ENCODE measurements around the gene SLC52A3.

SLC52A3 gene

DNA sequence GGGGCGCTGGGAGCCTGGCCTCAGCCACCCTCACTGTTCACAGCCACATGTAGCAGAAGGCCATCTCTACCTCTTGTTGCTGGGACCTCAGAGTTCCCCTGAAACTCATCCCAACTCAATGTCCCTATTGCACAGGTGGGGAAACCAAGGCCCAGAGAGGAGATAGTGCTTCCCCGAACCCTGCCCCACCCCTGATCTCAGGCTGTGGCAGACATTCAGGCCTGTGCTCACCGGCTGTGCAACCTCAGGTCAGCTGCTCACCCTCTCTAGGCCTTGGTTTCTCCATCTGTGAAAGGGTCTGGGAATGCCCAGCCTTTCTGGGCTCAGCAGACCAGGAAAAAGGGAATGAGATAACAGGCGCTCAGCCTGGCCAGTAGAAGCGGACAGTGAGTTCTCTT is 6.4 kb upstream of the SLC52A3 start:
- TF ChIP-seq, protein P1, sequence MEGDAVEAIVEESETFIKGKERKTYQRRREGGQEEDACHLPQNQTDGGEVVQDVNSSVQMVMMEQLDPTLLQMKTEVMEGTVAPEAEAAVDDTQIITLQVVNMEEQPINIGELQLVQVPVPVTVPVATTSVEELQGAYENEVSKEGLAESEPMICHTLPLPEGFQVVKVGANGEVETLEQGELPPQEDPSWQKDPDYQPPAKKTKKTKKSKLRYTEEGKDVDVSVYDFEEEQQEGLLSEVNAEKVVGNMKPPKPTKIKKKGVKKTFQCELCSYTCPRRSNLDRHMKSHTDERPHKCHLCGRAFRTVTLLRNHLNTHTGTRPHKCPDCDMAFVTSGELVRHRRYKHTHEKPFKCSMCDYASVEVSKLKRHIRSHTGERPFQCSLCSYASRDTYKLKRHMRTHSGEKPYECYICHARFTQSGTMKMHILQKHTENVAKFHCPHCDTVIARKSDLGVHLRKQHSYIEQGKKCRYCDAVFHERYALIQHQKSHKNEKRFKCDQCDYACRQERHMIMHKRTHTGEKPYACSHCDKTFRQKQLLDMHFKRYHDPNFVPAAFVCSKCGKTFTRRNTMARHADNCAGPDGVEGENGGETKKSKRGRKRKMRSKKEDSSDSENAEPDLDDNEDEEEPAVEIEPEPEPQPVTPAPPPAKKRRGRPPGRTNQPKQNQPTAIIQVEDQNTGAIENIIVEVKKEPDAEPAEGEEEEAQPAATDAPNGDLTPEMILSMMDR (IDR thresholded peaks at IDR 0.05; ENCODE audit: low read depth, low read length, missing control alignments): no peak
- no peak overlapping the region for H3K4me3 ChIP-seq (ENCODE audit: low read depth, low read length)
- no peak for DNase-seq (ENCODE audit: low read depth)

DNA sequence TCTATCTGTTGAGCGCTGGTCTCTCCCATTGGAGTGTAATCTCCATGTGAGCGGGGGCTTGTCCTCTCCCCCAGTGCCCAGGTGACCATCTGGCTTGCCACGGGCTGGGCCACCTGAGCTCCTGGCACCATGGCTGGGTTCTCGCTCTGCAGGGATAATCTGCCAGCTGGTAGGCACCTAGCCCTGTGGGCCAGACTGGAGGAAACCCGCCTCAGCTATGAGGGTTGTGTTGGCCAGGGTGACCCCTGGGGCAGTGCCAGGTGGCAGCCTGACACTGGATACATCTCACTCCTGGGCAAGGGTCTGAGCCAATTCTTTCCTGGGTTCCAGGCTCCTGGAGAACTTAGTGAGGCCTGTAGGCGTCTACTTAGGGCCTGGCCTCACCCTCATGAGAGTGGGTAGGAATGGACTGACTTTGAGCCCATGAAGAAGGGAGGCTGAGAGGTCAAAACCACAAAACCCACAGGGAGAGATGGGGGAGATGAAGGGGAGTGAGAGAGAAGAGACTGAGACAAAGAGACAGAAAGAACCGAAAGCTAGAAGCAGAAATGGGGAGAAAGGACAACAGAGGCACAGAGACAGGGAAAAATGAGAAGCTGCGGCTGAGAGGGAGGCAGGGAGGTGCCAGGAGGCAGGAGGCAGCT is 5.8 kb upstream of the SLC52A3 start:
- no peak for DNase-seq (ENCODE audit: low read depth)
- TF ChIP-seq, protein P1 (IDR thresholded peaks at IDR 0.05; ENCODE audit: low read depth, low read length, missing control alignments): no peak
- H3K4me3 ChIP-seq (ENCODE audit: low read depth, low read length): no peak overlapping the region

DNA sequence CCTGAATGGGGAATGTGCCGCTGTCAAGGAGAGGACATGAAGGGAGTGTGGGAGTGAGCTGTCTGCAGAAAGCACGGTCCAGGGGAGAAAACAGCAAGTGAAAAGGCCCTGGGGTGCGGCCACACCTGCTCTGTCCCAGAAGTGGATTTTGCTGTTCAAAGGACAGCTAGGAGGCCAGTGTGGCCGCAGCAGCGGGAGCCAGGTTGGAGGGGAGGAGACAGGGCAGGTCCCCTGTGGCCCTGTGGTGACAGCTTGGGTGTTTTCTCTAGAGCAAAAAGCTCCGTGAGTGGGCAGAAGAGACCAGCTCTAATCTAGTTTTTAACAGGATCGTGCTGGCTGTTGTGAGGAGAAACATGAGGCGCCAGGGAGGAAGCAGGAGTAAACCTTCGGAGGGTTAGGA is 4.5 kb upstream of the SLC52A3 start:
- no peak for DNase-seq (ENCODE audit: low read depth)
- TF ChIP-seq, protein P1 (IDR thresholded peaks at IDR 0.05; ENCODE audit: low read depth, low read length, missing control alignments): no peak
- no peak overlapping the region for H3K4me3 ChIP-seq (ENCODE audit: low read depth, low read length)

DNA sequence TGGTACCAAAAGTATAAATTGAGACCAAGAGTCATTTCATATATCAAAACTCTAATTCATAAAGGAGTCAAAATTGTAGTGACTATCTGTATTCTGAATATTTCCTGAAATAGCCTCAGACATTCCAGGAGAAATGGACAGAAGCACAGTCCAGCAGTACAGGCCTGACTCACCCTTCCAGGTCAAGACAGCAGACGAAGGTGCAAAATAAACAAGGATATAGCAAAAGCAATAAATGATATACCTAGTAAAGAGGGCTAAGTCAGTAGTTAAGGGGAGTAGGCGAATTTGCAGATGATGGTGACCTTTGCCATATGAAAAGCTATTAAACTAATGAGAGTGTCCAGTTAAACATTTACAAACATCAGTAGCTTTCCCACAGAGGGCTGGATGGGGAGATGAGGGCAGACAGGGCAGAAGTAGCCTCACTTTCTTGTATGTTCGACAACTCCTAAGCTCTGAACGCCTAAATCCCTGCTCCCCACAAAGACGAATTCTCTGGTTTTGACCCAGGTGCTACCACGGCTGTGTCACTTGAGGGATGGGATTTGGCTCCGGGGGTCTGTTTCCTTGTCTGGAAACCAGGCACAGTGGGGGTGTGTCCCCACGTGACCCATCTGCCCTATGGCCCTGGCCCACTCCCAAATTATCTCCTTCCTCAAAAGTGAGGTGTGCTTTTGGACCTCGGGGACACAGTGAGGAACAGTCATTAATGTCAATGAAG is 3.6 kb upstream of the SLC52A3 start:
- no peak overlapping the region for H3K4me3 ChIP-seq (ENCODE audit: low read depth, low read length)
- DNase-seq (ENCODE audit: low read depth): no peak
- TF ChIP-seq, protein P1 (IDR thresholded peaks at IDR 0.05; ENCODE audit: low read depth, low read length, missing control alignments): no peak

DNA sequence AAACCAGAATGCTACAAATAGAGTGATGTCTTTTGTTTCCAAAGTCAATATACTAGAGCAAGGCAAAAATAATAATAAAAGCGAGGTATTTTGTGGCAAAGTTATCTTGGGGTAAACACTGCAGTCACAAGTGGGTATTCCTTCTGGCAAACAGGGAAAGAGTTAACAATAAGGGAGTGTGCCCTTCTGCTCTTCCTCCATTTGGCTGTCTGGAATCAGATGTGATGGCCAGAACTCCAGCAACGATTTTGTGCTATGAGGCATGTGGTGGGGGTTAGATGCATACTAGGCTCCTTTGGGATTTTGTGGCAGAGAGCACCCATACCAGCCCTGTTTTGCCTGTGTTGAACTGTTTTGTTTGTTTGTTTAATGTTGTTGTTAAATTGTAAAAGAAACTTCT is 2.4 kb upstream of the SLC52A3 start:
- no peak for DNase-seq (ENCODE audit: low read depth)
- TF ChIP-seq, protein P1 (IDR thresholded peaks at IDR 0.05; ENCODE audit: low read depth, low read length, missing control alignments): no peak
- no peak overlapping the region for H3K4me3 ChIP-seq (ENCODE audit: low read depth, low read length)

DNA sequence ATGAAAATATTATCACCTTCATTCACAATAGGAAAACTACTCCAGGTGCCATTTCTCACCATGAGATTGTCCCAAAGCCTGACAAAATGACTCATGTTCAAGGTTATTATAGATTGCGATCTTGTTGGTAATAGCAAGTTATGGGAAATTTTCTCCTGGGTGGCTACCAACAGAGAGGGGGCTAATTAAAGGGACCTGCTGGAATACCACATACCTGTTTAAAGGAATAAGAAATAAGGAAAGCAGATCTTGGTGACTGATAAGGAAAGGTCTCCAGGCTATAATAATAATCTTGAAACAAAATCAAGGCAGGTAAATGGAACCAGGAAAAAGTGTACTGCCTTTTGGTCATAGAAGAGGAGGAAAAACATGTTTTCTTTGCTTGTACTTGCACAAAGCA is 1.4 kb downstream of the SLC52A3 start:
- no peak overlapping the region for H3K4me3 ChIP-seq (ENCODE audit: low read depth, low read length)
- TF ChIP-seq, protein P1 (IDR thresholded peaks at IDR 0.05; ENCODE audit: low read depth, low read length, missing control alignments): no peak
- DNase-seq (ENCODE audit: low read depth): no peak

DNA sequence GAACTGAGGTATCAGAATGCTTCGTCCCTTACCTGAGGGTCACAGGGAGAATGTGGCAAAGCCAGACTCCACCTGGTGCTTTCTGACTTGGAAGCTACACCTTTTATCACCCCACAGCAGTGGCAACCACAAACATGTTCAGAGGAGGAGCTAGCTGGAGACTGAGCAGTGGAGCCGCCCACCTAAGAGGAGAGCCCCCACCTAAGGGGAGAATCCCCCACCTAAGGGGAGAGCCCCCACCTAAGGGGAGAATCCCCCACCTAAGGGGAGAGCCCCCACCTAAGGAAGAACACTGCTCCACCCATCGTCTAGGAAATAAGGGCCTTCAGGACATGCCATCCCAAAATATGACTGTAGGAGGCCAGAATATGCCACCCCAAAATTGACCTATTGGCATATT is 4.0 kb downstream of the SLC52A3 start:
- TF ChIP-seq, protein P1 (IDR thresholded peaks at IDR 0.05; ENCODE audit: low read depth, low read length, missing control alignments): no peak
- no peak for DNase-seq (ENCODE audit: low read depth)
- no peak overlapping the region for H3K4me3 ChIP-seq (ENCODE audit: low read depth, low read length)

All from GM12864 (cell line).